ENCODE data around the gene HTRA1. TPM values are rescaled to one million over a fixed set of nuclear protein-coding genes. Genes with fewer than 3 reads are reported as not detected.

The HTRA1 gene
- total RNA-seq, 1 experiment from 2014 or later, result 1.5 TPM

- no peaks in the 10 kb centered on the region for H3K9me3 ChIP-seq (replicated peaks)
- H3K27ac ChIP-seq, result no peak overlapping the region
- H3K4me1 ChIP-seq, result peaks cover 15% of the 10 kb centered on the region
- H3K27me3 ChIP-seq, result 0 out of 2 replicates have a peak, but pooled peaks cover 4% of the 10 kb centered on the region
- no peak overlapping the region for H3K4me3 ChIP-seq
- H3K36me3 ChIP-seq, result no peaks in the 10 kb centered on the region
- DNase-seq, result no peak
These were observed 55.4 kb downstream of the HTRA1 start for GRCh38 chr10:122516734-122517133.

- DNase-seq, result no peak
- Histone ChIP-seq H3K27me3 (0 out of 2 replicates have a peak, but pooled peaks cover 6% of the 10 kb centered on the region), H3K27ac (no peak overlapping the region), H3K4me3 (no peak overlapping the region), H3K36me3 (no peaks in the 10 kb centered on the region), H3K9me3 (replicated peaks) (no peaks in the 10 kb centered on the region), H3K4me1 (peaks cover 15% of the 10 kb centered on the region)
These were observed 57.8 kb downstream of the HTRA1 start for GRCh38 chr10:122519144-122519543.

DNA sequence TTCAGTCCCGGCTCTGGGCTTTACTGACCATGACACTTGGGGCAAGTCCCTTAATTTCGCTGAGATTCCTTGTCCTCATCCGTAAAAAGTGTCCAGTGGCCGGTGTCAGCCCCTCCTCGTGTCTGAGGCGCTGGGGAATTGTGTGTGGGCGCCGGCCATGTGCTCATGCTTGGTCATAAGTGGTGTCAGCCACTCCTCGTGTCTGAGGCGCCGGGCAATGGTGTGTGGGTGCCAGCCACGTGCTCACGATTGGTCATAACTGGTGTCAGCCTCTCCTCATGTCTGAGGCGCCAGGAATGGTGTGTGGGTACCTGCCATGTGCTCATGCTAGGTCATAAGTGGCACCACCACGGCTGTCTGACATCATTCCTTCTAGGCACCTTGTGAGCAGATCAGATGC, 58.5 kb downstream of the HTRA1 start:
- no peaks in the 10 kb centered on the region for H3K9me3 ChIP-seq (replicated peaks)
- DNase-seq, result no peak
- 0 out of 2 replicates have a peak, but pooled peaks cover 6% of the 10 kb centered on the region for H3K27me3 ChIP-seq
- no peak overlapping the region for H3K4me3 ChIP-seq
- H3K4me1 ChIP-seq, result peaks cover 15% of the 10 kb centered on the region
- no peak overlapping the region for H3K27ac ChIP-seq
- no peaks in the 10 kb centered on the region for H3K36me3 ChIP-seq

DNA sequence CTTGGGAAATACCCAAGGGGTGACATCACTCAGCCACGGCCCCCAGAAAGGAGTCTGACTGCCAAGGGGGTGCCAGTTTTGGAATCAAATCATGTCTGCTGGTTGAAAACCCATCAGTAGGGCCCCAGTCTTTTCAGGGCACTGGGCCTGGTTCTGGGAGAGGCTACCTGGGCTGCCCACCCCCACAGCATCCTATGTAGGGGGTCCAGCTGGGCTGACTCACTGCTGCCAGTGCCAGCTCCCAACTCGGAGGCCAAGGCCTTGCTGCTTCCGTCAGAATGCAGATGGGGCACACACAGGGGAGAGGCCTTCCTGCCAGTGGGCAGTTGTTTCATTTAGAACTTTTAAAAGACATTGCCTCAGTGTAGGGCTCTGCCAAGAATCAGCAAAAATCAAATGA, 59.7 kb downstream of the HTRA1 start:
- no peaks in the 10 kb centered on the region for H3K36me3 ChIP-seq
- no peak overlapping the region for H3K27ac ChIP-seq
- H3K9me3 ChIP-seq (replicated peaks), result no peaks in the 10 kb centered on the region
- DNase-seq, result no peak
- peaks cover 6% of the 10 kb centered on the region for H3K4me1 ChIP-seq
- no peak overlapping the region for H3K4me3 ChIP-seq
- 0 out of 2 replicates have a peak, but pooled peaks cover 6% of the 10 kb centered on the region for H3K27me3 ChIP-seq

- peaks cover 6% of the 10 kb centered on the region; the same call in 1 of the 2 replicates for H3K27me3 ChIP-seq
- H3K36me3 ChIP-seq, result no peaks in the 10 kb centered on the region
- H3K27ac ChIP-seq, result no peak overlapping the region
- H3K4me3 ChIP-seq, result no peak overlapping the region
- H3K4me1 ChIP-seq, result no peaks in the 10 kb centered on the region; the same call in 1 of the 2 replicates
- no peak for DNase-seq
- no peaks in the 10 kb centered on the region for H3K9me3 ChIP-seq (replicated peaks)
These were observed 63.5 kb downstream of the HTRA1 start for GRCh38 chr10:122524811-122525210.

DNA sequence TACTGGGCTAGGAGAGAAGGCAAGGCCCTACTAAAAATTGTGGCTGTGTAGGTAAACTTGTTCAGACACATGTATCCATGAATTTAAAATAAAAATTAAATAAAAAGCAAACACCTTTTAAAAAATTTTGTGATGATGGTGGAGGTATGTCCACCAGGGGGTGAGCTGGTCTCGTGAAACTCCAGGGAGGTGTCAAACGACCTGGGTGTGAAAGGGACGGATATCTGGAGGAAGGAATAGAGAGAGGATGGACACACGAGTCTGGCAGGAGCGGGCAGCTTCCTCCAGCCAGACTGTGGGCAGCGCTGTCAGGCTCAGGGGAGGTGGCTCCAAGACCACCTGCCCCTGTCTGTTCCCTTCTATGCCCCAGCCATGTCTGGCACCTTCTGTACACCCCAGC, 64.4 kb downstream of the HTRA1 start:
- H3K4me1 ChIP-seq, result no peaks in the 10 kb centered on the region; the same call in 1 of the 2 replicates
- H3K4me3 ChIP-seq, result no peak overlapping the region
- peaks cover 3% of the 10 kb centered on the region; the same call in 1 of the 2 replicates for H3K27me3 ChIP-seq
- no peak overlapping the region for H3K27ac ChIP-seq
- peak; percentile 45 to 66 for DNase-seq
- H3K9me3 ChIP-seq (replicated peaks), result no peaks in the 10 kb centered on the region
- no peaks in the 10 kb centered on the region for H3K36me3 ChIP-seq

- H3K36me3 ChIP-seq, result no peaks in the 10 kb centered on the region
- H3K9me3 ChIP-seq (replicated peaks), result no peaks in the 10 kb centered on the region
- no peaks in the 10 kb centered on the region; the same call in 1 of the 2 replicates for H3K4me1 ChIP-seq
- DNase-seq, result no peak
- H3K27me3 ChIP-seq, result peaks cover 3% of the 10 kb centered on the region; the same call in 1 of the 2 replicates
- H3K4me3 ChIP-seq, result no peak overlapping the region
- H3K27ac ChIP-seq, result no peak overlapping the region
These were observed 65.5 kb downstream of the HTRA1 start for GRCh38 chr10:122526892-122527291.

DNA sequence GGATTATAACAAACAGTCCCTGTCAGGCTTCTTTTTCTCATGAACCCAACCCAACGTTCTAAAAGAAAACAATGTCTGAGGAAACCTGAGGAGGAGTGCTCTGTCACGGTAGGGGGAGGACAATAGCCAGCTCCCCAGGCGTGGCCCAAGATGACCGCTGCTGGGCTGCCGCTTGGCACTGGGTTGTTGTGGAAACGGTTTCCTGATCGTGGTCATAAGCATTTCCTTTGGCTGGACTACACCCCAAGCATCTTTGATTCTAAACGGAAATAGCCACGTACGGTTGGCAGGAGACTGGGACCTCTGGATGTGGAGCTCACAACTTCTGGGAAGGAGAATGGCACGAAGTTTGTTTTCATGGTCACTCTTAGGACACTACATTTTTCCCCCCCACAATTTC, 68.8 kb downstream of the HTRA1 start:
- no peaks in the 10 kb centered on the region; the same call in 1 of the 2 replicates for H3K27me3 ChIP-seq
- H3K9me3 ChIP-seq (replicated peaks), result no peaks in the 10 kb centered on the region
- no peaks in the 10 kb centered on the region; the same call in 1 of the 2 replicates for H3K4me1 ChIP-seq
- H3K4me3 ChIP-seq, result no peak overlapping the region
- no peak for DNase-seq
- H3K27ac ChIP-seq, result no peak overlapping the region
- no peaks in the 10 kb centered on the region for H3K36me3 ChIP-seq

DNA sequence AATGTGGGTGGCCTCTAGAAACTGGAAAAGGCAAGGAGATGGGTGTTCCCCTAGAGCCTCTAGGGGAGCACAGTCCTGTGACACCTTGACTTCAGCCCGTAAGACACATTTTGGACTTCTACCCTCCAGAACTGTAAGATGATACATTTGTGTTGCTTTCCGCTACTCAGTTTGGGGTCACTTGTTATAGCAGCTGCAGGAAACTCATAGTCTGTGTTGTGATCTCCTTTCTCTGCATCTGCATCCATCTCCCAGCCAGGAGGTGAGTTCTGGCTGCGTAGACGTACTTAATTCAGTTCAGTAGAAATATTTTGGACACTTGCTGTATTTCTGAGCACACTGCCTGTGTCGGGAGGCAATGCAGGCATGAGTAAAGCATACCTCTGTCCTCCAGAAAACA, 69.9 kb downstream of the HTRA1 start:
- H3K27me3 ChIP-seq, result no peaks in the 10 kb centered on the region; the same call in 1 of the 2 replicates
- H3K9me3 ChIP-seq (replicated peaks), result no peaks in the 10 kb centered on the region
- H3K4me3 ChIP-seq, result no peak overlapping the region
- no peak overlapping the region for H3K27ac ChIP-seq
- H3K36me3 ChIP-seq, result no peaks in the 10 kb centered on the region
- no peak for DNase-seq
- no peaks in the 10 kb centered on the region; the same call in 1 of the 2 replicates for H3K4me1 ChIP-seq

DNA sequence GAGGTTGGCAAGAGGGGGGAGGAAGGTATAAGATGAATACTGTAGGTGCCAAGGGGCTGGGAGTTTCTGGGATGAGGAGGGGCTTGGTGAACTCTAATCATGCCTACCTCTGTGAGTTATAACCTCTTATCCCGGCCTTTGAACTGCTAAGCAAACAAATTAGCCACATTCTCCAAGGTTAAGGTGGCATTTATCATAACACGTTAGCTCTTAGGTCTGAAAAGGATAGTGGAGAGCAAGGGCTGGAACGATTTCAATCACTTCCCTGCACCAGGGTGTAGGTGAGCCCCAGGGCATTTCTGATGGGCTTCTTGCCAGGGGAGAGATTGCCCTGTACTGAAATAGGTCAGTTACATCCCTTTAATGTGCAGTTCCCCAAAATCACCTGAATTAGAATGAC, 70.6 kb downstream of the HTRA1 start:
- DNase-seq, result no peak
- no peaks in the 10 kb centered on the region; the same call in 1 of the 2 replicates for H3K9me3 ChIP-seq (replicated peaks)
- H3K27me3 ChIP-seq, result peaks cover 4% of the 10 kb centered on the region; the same call in 1 of the 2 replicates
- no peak overlapping the region for H3K4me3 ChIP-seq
- H3K4me1 ChIP-seq, result no peaks in the 10 kb centered on the region
- H3K27ac ChIP-seq, result no peak overlapping the region
- no peaks in the 10 kb centered on the region for H3K36me3 ChIP-seq

DNA sequence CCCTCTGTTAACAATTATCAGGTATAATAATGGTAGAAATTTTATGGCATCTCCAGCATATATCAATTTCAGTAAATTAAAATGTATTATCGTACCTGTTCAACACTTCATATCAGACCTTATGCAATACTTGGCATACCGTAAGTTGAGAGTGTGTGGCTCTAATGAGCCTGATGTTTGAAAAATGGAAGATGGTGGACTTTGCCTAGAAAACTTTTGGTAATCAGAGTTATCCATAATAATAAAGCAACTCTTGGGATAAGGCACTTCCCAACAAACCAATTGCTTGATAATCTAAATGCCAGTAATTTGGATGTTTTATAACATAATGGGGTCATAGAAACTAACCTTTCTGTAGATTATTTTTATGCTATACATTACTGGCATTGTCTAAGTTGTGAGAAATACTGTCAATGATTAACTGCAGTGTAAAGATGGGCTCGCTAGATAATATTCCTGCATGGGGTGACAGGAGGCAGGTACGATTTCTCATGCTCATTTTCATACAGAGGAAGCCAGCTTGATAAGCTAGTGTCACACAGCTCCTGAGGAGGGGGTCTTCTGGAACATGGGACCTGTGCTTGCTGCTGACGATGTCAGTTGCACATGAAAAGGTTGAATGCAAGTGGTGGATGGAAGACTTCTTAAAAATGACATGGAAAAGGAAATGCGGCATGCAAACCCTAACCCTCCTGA, 71.4 kb downstream of the HTRA1 start:
- H3K27ac ChIP-seq, result no peak overlapping the region
- H3K4me3 ChIP-seq, result no peak overlapping the region
- no peaks in the 10 kb centered on the region; the same call in 1 of the 2 replicates for H3K9me3 ChIP-seq (replicated peaks)
- H3K4me1 ChIP-seq, result no peaks in the 10 kb centered on the region
- no peak for DNase-seq
- H3K36me3 ChIP-seq, result no peaks in the 10 kb centered on the region
- H3K27me3 ChIP-seq, result peaks cover 4% of the 10 kb centered on the region; the same call in 1 of the 2 replicates

GRCh38 chr10:122537545-122537944, 76.2 kb downstream of the HTRA1 start:
- no peak overlapping the region for H3K27ac ChIP-seq

DNA sequence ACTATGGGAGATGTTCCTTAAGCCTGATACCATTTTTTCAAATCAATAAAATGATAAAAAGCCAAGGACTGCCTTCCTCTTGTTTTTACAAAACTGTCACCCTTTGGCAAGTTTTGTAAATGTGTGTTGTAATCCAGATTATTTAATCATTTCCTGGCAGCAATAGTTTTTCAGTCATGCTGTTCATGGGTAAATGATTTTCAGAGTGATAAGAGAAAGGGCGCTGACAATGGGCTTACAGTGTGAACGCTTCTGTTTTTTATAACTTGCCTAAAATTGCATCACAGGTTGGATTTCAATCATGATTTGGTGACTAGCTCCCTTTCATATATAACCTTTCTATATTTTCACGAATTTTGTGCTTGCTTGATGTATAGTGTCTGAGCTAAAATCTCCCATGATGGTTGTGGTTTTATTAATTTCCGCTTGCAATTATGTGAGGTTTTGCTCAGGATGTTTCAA, 80.2 kb downstream of the HTRA1 start:
- no peak for DNase-seq
- Histone ChIP-seq H3K4me1 (no peaks in the 10 kb centered on the region), H3K27me3 (peaks cover 7% of the 10 kb centered on the region; the same call in 1 of the 2 replicates), H3K4me3 (no peak overlapping the region), H3K36me3 (no peaks in the 10 kb centered on the region), H3K9me3 (replicated peaks) (no peaks in the 10 kb centered on the region; the same call in 1 of the 2 replicates), H3K27ac (no peak overlapping the region)

More at GRCh38 chr10:122537545-122537944, 76.2 kb downstream of the HTRA1 start:
- DNase-seq, result no peak
- no peaks in the 10 kb centered on the region for H3K36me3 ChIP-seq
- no peaks in the 10 kb centered on the region; the same call in 1 of the 2 replicates for H3K9me3 ChIP-seq (replicated peaks)
- H3K4me3 ChIP-seq, result no peak overlapping the region
- peaks cover 9% of the 10 kb centered on the region; the same call in 1 of the 2 replicates for H3K27me3 ChIP-seq
- H3K4me1 ChIP-seq, result no peaks in the 10 kb centered on the region

DNA sequence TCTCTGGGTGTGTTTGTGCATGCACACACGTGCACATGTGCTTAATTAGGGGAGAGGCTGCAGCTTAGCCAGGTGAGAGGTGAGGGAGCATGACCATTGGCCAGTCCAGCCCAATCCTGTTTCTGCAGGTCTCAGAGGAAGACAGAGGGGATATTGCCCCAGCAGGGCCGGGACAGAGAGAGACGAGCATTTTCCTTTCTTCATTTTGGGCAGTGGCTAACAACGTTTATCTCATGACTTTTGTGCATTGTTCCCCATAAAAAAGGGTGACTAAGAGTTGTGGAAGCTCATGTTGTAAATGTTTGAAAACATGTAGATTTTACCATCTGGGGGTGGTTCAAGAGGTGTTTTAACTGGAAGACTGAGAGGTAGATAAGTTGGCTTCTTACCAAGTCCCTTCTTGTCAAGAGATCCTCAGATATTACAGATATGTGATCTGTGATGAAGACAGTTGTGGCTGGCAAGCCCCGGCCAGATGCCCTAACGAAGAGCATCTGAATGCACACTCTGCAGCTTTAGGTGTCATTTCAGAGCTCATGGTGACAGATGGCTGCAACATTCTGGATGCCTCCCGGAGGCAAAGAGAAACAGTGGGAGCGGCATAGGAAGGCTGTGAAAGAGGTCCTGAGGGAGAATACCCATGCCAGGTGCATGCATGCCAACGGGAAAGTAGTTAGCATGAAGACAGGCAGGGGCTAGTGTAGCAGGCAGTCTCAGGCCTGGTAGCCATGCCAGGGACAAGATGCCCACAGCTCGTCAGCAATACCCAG, 82.5 kb downstream of the HTRA1 start:
- no peaks in the 10 kb centered on the region for H3K9me3 ChIP-seq (replicated peaks)
- no peak for DNase-seq
- no peaks in the 10 kb centered on the region for H3K4me1 ChIP-seq
- H3K27me3 ChIP-seq, result peaks cover 10% of the 10 kb centered on the region
- H3K36me3 ChIP-seq, result no peaks in the 10 kb centered on the region
- no peak overlapping the region for H3K4me3 ChIP-seq
- no peak overlapping the region for H3K27ac ChIP-seq

DNA sequence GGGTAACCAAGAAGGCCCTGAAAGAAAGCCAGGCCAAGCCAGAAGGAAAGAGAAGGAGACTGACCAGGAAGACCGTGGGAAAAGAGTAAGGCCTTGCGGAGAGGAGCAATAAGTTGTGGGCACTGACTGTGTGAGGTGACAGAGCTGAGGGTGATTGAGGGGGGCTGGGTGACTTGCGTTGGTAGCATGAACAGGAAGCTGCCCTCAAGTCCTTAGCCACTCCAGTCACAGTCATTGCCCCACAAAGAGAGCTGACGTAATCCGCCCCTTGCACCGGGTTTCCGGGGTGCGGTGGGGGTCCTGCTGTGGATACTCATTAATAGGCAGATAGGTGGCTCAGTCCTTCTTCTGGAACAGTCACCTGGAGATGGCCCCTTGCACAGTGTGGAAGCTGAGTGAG, 83.1 kb downstream of the HTRA1 start:
- no peaks in the 10 kb centered on the region for H3K4me1 ChIP-seq
- DNase-seq, result no peak
- no peaks in the 10 kb centered on the region for H3K36me3 ChIP-seq

More for the DNA sequence above, 83.1 kb downstream of the HTRA1 start:
- no peaks in the 10 kb centered on the region for H3K9me3 ChIP-seq (replicated peaks)
- no peak overlapping the region for H3K4me3 ChIP-seq
- H3K27me3 ChIP-seq, result peaks cover 10% of the 10 kb centered on the region
- no peak overlapping the region for H3K27ac ChIP-seq
